Measurements from ENCODE around the gene TGFBI.

Gene TGFBI

DNA sequence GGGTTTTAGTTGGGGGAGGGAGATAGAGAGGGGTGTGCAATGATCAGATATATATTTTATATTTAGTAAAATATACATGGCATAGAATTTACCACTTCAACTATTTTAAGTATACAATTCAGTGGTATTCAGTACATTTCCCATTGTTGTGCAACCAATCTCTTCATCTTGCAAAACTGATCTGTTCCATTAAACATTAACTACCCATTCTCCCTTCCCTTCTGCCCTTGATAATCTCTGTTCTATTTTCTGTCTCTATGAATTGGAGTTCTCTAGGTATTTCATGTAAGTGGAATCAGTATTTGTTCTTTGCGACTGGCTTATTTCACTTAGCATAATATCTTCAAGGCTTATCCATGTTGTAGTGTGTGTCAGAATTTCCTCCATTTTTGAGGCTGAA lies 38.6 kb downstream of the TGFBI start:
- no peak for DNase-seq

DNA sequence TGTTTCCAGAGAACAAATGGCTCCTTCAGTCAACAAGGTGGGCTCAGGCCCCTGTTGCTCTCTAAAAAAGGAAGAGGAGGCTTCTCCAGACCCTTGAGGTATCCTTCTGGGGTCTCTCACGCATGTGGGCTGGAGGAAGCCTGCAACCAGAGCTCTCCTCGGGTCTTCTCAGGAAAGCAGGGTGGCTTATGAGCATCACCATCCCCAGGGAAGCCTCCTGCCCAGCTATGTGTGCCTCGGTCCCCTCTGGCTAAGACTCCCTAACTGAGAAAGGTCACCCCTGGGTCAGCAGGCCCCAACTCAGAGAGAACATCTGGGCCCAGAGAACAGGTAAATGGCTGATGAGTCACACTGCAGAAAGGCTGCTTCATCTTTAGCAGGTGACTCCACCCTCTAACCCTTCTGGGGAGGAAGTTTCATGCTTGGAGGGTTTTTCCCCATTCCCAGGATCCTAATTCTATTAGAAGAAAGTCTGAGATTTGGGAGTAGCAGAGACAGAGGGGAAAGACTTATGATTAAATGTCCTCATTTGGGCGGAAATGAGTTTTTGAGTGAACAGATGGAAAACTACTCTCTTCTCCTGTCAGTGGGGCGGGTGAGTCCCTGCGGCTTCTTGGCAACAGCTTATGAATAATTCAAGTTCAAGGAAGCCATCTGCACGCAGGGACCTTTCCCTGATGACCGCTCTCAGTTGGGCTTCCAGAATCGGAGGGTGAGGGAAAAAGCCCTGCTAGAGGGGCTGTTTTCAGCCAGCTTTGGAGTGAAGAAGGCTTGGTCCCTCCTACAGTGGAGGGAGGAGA lies 41.9 kb downstream of the TGFBI start:
- DNase-seq, result peak; percentile 67

DNA sequence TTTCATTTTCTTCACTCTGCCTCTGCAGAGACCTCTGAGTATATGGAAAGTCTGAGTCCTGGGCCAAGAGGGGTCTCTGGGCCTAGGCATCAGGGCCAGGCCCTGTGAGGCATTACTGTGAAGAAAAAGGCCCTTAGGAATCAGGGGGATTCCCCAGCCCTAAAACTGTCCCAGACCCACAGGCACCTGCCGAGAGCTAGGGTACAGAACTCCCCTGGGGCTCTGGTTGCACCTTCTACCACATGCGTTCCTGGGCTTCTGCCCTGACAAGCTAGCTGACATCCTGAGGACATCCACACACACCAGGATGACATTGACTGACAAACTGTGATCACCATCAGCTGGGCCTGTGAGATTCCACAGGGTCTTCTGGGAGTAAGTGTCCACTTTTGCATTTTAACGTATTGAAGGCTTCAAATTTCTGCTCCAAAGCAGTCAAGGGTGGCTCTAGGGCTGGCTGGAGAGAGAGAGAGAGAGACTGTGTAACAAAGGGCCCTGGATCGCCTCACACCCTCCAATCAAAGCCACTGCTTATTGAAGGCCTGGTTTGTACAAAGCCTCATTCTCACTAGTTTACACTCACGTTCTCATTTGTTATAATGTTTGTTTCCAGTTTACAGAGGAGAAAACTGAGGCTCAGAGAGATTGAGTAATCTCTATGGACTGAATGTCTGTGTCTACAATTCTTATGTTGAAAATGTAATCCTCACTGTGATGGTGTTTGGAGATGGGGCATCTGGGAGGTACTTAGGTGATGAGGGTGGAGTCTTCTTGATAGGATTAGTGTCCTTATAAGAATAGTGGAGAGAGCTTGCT lies 45.1 kb downstream of the TGFBI start:
- DNase-seq, result no peak

DNA sequence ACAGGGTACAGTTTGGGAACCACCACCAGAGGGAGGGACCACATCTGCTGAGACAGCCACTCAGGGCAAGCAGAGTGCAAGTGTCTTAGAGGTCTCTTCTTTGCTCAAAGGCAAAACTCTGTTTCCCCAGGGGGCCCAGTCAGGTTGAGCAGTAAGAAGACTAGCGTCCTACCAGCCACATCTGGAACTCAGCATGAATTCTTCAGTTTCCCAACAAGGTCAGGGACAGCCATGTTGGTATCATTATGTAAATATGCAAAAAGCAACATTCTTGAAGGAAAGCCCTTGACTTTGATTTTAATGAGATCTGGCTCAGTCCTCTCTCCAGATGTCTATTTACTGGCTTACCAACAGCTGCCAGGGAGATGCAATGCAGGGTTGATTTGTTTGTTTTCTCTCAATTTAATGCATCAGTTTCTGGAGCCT lies 46.7 kb downstream of the TGFBI start:
- no peak for DNase-seq

DNA sequence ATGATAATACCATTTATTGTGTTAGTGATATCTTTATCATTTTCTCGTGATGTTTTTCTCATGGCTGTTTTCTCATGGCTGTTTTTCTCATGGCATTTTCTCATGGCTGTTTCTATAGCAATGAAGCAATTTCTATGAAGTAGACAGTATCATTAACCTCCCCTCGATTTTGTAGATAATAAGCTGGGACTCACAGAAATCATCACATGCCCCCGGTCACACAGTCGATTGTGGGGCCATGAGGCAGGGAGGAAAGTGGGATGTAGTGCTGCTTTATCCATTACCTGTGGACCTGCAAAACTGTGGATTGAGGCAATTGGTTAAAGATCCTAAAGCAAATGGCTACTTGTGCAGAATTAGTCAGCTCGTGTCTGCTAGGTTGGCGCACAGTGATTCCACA lies 47.3 kb downstream of the TGFBI start:
- no peak for DNase-seq

DNA sequence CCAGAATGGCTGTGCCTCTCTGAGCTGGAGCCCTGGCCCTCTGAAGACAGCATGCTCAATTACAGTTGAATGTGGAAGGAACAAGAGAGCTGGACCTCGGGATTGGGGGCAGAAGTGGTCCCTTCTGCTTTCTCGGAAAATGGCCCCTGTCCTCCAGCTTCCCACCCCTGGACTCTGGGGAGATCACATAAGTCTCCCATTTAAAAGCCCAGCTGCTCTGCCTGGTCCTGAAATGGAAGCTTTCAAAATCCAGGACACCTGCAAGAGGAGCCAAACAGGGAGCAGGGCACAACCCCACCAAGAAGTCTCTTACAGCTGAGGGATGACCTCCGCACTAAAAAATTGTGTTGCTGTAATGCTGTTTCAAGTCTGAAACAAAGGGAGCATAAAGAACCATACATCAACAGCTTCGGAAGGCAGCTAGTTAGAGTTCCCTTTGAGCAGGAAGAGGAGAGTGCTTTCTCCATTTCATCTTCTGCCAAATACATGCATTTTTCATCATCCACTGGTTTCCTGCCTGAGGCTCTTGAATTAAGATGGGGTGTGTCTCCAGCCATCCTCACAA lies 48.2 kb downstream of the TGFBI start:
- no peak for DNase-seq

DNA sequence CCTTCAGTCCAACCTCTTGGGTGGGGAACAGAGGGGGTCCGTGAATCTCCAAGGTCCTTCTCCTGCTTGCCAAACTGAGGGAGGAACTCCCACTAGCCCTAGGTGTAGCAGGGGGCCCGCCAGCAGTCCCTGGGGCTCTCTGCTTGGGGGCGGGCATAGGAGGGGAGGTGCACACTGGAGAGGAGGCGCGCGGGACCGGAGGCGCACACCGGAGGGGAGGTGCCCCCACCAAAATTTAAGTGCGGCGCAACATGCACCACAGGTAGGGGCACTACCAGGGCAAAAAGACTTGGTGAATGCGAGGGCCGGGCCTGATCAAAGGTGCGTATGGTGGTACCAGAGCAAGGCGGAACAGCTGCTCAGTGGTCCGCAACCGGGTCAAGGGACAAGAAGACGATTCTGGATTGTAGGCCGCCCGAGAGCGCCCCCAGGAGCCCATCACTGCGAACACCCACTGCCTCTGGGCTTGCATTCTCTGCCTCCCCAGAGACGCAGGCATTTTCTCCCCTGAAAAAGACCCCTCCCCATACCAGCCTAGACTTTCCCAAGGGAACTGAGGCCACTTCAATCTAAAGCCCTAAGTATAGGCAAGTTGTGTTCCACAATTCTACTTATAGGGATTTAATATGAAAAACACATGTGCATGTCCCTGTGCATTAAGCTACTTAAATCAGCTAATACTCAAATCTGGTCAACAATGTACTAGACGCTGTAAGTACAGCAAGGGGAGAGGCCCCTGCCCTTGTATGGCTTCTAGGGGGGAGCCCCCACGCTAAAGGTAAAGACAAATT lies 50.6 kb downstream of the TGFBI start:
- no peak for DNase-seq

DNA sequence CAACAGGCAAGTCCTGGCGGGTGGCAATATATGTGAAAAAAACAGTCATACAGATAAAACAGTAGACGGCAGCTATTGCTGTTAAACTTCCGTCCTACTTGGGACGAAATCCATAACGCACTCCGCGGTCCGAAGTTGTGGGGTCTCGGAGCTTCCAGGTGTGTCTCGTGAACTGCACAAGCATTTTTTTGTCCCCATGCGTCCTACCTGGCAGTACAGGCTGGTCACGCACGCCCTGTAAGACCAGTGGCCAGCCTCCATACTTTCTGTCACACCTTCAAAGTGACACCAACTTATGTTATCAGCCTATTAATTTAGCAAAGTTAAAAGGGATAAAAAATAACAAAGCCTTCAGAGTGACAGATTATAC lies 51.3 kb downstream of the TGFBI start:
- no peak for DNase-seq

DNA sequence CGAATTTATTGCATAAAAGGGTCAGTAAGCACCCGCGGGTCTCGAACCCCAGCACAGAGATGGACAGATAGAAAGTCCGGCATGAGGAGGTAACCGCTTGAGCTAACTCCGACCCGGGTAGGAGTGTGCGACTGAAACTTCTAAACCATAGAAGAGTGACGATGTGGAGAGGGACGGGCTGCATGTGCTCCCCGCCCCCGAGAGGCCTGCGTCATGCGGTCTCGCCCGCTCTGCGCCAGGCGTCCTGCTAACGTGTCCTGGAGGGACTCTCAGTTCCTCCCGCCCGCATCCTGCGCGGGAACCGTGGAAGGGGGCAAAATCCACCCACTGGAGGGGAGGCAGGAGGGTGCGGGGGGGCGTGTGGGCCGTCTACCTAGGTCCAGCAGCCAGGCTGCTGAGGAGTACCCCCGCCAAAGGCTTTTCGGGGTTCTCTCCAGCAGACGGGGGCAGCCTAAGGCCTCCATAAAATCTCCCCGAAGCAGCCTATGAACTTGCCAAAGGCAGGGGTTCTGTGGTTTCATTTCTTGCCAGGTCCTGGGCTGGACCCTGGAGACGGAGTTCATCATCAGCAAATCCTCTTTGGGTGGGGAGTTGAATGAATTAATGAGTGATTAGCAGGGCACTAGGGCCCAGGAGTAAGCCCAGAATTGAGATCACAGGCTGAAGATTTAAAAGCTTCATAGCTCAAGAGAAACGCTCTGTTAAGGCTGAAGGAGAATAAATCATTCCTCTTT lies 51.9 kb downstream of the TGFBI start:
- no peak for DNase-seq

DNA sequence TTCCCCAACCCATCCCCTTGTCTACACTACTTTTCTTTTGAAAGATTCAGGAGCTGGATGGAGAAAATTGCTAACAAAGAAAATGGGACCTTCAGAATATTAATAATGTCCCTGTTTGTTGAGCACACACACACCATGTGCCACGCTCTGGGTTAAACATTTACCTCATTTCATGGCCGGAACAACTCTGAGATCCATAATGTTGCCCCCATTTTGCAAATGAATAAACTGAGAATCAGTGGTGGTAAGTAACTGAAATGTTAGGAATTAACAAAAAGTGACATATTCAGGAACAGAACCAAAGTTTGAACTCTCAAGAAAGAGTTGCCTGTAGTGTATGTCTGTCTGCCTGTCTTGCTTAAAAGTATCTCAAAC lies 52.4 kb downstream of the TGFBI start:
- no peak for DNase-seq

DNA sequence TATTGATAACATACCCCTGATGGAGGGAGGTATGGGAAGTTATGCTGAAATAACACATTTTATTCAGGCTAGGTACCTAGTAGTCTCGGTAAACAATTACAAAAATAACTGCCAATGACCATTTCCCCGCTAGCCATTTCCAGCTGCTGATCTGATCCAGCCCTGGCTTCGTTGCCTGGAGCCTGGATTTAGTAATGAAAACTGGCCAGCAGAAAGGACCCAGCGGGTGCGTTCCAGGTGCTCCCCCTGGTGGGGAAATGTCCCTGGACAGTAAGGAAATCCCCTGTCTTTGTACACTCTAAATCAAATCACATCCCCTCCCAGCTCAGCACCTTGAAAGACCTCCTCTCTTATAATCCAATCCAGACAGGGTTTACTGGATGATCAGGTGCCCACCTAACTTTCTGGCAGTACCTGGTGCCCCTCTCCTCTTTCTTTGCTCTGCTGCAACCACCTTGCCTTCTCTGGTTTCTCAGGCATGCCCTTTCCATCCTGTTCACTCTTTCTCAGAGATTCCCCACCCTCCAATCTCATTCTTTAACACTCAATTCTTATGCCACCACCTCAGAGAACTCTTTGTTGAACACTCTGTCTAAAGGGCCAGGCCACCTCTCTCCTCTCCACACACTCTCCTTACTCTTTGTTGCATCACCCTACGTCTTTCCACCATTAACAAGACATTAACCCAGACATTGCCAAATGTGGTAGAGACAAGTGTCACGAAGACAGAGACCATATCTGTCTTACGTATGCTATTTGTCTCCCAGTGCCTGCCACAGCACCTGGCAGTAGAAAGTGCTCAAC lies 53.8 kb downstream of the TGFBI start:
- no peak for DNase-seq

DNA sequence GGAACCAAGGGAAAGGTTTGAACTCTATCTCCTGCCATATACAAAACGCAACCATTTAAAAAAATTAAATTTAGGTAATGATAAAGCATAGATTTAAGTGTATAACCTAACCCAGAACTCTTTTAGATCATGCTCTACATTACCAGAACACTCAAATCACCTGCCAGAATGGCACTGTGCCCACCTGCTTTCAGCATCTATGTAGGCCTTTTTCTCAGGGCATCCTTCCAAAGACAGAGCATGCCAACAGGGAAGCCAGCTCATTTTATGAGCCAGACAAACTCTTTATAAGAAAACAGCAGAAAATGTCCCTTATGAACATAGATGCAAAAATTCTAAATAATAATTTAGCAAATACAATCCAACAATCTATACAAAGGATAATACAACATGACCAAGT lies 55.9 kb downstream of the TGFBI start:
- no peak for DNase-seq

DNA sequence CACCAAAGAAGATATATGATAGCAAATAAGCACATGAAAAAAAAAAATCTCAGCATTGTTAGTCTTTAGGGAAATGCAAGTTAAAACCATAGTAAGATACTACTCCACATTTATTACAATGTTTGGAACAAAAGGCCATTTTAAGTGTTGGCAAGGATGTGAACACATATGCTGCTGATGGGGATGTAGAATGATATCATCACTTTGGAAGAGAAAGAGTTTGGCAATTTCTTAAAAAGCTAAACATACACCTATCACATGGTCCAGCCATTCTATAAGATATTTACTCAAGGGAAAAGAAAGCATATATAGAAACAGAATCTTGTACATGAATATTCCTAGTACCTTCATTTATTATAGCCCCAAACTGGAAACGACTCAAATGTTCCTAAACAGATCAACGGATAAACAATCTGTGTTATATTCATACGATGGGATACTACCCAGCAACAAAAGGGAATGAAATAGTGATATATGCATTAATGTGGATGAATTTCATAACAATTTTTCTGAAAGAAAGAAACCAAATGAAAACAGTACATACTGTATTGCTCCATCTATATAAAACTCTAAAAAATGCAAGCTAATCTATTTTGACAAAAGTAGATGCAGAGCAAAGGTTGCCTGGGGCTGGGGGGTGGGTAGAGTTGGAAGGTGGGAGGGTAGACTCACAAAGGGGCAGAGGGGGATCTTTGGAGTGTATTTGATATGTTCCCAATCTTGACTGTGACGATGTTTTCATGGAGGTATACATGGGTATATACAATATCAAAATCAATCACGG lies 58.2 kb downstream of the TGFBI start:
- DNase-seq, result no peak

DNA sequence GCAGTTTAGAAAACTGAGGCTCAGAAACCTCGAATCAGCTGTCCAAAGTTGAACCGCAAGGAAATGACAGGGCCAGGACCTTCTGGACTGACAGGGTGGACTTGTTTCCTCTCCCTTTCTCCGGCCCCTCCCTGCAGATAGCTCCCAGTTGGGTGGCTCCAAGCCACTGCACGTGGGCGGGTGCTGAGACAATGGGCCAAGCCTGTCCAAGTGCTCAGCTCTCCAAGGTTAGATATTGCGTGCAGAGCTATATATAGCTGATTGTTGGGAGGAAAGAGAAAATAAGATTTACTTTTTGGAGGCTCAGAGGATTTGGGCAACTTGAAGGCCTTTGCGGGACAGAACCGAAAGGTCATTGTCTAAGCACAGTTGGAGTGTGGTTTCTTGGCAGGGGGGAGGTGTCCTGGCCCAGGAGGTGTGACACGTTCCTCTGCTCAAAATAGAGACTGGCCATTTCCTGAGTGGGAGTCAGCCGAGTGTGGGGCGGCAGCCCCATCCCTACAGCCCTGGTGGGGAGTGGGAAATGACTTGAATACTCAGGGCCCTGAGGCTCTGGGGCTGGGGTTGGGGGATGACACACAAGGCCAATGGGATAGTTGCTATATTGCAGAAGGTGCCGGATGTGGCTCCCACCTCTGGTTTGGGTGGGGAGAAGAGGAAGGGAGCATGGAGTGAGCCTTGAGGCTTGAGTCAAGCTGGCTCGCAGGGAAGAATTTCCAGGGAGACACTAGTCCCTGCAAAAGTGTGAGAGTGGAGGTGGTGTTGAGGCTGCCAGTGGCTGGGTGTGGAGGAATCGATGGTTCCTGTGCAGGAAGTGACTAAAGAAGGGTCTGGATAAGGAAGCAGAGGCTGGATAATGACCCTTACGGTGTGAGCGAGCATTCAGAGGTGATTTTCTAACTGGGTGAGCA lies 59.4 kb downstream of the TGFBI start:
- no peak for DNase-seq

DNA sequence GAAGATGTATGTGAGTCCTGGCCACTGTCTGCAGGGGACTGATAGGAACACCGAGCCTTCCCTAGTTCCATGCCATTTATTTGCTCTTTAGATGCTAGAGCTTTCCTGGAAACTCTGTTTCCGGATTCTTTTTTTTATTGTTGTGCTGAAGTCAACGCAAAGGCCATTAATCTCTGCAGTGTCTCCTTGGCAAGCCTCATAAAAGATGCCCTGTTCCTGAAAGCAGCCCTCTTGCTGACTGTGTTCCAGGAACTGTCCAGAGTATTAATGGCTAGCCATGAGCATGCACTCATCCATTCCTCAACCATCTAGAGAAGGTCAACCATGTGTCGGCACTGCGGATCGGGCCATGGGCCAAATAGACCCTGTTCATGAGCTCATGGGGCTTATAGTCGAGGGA lies 61.0 kb downstream of the TGFBI start:
- DNase-seq, result no peak

DNA sequence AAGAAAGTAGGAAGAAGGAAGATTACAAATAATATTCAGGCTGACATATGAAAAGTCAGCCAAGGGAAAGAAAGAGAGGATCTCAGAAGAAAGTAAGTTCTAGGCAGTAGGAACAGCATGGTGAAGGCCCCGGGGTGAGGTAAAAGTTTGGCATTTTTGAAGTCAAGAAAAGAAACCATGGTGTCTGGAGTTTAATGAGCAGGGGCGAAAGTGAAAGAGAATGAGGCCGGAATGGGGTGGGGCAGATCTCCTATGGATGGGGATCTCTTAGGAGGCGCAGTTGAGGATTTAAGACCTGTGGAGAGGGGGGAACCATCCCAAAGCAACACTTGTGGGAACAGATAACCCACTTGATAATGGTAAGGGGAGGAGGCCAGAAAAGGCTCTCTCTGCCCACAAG lies 61.5 kb downstream of the TGFBI start:
- no peak for DNase-seq

DNA sequence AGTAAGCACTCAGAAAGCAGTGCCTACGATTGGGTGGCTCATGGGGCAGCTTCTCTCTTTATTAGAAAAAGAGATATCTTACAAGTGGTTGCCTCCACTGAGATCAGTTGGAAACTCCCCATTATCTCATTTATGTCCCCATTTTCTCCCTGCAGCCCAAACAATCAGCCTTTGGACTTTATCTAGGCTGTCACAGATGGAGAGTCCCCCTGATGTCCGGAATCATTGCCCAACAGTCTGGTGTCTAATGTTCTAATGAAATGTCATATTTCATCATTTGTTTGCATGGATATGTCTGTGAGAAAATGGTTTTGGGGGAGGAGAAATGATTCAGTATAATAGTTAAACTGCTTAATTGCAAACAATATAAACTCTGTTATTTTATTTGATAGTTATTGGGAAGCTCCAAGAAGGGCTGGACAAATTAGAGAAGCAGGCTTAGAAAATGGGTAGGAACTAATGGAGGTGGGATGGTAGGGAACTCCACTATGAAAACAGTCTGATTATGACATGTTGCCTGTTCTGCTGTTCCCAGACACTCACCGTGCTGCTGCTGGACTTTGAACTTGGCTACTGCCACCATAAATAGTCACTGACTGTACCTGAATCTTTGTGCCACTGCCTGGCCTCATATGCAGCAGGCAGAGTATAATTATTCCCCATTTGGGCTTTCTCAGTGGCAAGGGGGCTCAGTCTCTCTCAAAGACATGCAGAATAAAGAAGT lies 65.6 kb downstream of the TGFBI start:
- DNase-seq, result no peak

DNA sequence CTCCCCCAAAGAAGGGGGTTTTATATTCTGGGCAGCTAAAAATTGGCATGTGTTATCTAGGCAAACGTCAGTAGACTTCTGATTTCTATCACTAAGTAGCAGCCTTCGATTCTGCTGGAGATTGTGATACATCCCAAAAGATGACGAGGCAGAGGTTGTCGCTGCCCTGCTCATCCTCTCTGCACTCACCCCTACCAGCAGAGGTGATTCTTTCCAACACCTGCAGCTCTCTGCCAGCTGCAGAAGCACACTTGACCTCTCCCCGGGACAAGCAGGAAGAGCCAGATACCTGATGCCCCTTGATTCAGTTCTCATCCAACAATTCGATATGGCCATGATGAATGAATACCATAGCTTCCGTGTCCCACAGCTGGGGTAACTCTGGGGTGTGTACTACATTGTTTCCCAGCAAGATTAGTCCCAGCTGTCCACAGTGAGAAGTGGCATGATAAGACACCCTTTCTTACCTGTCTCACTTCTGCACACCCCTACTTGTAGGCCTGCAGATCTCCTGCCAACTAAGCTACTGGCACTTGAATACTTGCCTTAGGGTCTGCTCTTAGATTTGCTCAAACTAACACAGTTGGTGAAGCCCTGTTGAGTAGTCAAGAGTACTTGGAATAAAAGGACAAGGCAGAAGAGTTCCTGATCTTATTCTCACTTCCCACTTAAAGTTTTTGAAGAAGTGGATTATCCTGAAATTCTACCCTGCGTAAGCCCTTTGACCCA lies 66.3 kb downstream of the TGFBI start:
- no peak for DNase-seq
